NCI-H2171 (cell line): Measurements from ENCODE around the gene MMAB.
A peak's percentile ranks its signal among the peaks of the same experiment; 100 is the strongest.

Experiments
- DNase-seq: peaks from one replicate; lab custom pipeline; 2025; lab: John Stamatoyannopoulos, UW

The MMAB gene

DNA sequence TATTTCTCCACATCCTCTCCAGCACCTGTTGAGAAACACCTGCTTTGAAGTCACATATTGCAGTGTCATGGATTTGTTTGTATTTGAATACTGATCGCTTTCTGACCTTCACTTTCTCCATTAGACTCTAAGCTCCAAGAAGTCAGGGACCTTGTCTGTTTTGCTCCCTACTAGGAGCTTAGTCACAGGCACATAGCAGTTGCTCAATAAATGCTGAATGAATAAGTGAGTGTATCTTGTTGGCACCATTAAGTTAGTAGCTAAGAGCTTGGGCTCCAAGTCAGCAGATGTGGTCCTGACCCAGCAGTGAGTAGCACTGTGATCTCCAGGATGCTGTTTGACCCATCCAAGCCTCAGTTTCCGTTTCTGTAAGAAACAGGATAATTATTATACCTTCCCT, 10.4 kb upstream of the MMAB start:
- no peak for DNase-seq

DNA sequence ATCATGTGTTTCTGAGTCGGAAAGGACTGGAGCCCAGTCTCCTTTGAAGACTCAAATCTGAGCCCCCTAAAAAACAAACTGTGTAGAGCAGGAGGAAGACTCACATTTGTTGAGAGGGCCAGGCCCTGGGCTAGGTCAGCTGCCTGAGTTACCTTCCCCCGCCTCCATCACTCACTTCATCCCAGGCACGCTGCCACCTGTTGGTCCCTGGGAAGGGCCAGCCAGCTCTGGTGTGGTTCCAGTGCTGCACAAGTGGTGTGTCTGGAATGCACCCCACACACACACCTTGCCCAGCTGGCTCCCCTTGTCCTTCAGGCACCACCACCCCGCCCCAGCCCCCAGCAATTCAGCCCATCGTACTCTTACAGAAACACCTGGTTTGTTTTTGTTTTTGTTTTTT, 9.3 kb upstream of the MMAB start:
- no peak for DNase-seq

DNA sequence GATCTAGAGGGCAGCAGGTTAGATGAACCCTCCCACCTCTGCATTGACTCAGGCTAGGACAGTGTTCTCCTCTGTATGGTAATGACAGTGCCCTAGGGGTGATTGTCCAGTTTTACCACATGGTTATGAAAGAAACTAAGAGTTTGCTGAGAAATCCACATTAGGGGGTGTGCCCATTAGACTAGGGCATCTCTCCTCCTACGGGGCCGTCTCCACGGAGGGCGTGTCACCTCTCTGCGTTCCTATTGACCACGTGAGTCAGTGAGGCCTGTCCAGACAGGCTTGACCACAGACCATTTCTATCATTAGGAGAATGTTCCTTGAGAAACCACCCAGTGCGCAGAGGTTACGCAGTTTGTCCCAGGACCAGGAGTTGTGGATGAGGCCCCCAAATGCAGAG, 8.6 kb upstream of the MMAB start:
- no peak for DNase-seq

DNA sequence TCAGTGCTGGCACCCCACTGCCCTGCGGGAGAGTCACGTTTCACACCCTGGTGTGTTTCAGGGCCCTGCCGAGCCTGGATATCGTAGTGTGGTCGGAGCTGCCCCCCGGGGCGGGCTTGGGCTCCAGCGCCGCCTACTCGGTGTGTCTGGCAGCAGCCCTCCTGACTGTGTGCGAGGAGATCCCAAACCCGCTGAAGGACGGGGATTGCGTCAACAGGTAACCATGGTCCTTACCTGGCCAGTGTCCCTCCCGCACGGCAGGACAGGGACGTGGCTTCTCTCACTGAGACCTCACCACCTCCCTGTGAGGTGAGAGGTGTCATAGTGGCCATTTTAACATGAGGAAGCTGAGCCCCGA, 8.0 kb upstream of the MMAB start:
- no peak for DNase-seq

DNA sequence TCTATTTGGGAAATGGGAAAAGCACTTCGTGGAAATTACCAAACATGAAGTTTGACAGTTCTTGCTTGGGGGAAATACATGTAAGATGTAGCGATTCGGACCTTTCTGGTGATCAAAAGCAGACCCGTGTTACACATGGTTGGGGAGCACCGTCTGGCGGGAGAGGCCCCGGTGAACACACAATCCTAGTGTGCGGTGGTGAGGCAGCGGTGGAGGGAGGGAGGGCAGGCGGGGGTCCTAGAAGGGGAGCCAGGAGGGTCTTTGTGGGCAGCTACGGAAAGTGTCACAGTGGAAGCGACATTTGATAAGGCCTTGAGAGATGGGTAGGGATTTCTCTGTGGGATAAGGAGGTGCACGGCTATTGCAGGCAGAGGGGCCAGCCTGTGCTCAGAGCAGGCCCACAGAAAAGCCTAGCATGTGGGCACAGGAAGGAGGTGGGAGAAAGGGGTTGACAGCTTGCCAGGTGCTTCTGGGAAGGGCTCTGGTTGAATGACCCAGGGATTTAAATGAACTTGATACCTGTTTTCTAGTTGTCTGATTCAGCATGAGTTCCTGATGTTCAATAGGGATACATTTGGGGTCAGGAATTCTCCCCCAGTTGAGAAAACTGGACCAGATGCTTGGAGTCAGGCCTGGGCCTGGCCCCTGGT, 7.5 kb upstream of the MMAB start:
- DNase-seq = peak; percentile 88

DNA sequence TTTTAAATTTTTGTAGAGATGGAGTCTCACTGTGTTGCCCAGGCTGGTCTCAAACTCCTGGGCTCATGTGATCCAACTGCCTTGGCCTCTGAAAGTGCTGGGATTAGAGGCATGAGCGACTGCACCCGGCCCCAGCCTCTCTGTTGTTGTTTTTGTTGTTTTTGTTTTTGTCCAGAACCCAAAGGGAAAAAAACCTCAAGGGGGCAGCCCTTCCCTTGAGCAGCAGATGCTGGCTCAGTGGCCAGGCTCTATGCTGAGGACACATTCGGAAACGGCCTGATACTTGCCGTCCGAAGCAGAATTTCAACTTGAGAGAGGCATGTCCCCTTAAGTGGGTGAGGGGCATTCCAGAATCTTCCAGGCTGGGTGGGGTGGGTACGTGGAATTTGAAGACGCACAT, 7.0 kb upstream of the MMAB start:
- no peak for DNase-seq

DNA sequence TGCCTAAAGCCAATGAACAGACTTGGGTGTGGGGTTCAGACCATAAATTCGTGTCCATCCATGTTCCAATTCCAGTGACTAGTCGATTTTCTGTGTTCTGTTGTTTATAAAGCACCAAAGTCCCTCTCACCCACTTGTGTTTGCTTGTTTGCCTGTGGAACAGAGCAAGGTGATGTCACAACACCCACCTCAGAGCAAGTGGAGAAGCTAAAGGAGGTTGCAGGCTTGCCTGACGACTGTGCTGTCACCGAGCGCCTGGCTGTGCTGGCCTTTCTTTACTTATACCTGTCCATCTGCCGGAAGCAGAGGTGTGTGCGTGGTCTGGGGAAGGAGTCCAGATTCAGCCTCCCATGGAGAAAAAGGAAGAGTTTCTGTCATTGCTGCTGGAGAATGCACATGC, 6.3 kb upstream of the MMAB start:
- DNase-seq = no peak

DNA sequence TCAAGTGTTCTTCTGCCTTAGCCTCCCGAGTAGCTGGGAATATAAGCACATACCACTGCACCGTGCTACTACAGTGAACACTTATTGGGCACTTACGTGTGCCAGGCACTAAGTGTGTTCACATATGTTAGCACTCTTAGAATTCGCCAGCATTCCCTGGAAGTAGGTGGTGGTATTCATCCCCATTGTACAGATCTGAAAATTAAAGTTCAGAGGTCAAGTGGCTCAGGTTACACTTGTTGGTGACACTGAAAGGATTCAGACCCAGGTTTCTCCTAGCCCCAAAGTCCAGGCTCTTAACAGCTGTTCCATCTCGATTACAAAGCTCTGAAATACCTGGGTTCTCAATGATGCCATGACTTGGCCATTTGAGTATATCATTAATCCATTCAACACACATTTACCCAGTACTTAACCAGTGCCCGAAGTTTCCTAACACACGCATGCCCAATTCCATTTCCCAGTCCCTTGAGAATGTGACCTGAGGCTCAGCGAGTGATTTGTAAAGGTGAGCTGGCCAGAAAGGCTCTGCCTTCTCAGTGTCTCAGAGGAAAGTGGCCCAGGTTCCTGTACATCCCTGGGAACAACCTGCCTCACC, 5.1 kb upstream of the MMAB start:
- DNase-seq = no peak

DNA sequence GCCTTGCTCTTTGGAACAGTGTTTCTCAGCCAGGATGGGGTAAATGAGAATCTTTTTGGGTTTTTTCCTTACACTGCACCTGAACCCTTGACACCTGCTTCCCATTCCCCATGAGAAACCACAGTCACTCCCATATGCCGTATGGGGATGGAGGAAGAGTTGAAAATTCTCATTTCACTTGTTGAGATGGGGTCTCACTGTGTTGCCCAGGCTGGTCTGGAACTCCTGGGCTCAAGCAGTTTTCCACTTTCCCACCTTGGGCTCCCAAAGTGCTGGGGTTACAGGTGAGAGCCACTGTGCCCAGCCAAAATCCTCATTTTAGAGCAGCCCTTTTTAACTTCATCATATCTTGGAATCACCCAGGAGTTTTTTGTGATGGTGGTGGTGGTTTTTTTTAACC, 4.0 kb upstream of the MMAB start:
- DNase-seq = no peak

DNA sequence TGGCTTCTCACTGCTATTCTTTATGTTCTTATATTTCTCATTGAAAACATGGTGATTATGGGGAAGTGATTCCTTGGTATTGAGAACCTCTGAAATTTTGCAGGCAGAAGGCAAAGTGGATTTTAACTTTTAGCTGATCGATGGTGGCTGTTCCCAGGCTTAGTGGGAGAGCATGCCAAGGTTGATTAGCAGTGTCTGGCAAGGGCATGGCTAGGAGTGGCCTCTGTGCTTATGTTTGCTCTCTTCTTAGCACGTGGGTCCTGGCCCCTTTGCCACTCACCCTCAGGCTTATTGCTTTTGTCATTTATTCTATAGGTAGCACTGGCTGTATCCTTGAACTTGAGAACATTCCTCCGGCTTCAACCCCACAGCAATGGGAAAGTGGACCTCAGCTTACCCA, 2.4 kb upstream of the MMAB start:
- no peak for DNase-seq

DNA sequence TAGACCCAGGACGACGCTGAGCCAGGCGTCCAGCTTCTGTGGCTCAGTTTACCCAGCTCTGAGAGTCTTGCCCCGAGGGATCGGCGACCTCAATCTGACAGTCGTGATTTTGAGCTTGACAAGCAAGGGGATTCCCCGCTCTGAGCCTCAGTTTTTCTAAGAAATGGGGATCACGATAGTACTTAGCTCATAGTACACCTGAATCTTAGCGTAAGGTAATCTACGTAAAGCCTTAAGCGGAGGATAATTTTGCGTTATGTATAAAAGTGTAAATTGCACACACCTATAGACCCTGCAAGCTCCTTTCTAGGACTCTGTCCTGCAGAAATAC, 575 bp upstream of the MMAB start:
- DNase-seq = no peak

DNA sequence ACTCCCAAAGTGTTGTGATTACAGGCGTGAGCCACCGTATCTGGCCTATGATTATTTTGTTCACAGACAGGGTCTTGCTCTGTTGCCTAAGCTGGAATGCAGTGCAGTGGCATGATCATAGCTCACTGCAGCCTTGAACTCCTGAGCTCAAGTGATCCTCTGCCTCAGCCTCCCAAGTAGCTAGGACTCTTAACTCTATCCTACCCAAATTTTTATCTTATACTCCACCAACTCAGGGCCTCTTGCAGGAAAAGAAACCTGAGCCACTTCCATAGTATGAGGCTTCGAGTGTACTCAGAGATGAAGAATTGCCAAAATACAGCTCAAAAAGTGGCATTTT, 828 bp downstream of the MMAB start:
- no peak for DNase-seq

DNA sequence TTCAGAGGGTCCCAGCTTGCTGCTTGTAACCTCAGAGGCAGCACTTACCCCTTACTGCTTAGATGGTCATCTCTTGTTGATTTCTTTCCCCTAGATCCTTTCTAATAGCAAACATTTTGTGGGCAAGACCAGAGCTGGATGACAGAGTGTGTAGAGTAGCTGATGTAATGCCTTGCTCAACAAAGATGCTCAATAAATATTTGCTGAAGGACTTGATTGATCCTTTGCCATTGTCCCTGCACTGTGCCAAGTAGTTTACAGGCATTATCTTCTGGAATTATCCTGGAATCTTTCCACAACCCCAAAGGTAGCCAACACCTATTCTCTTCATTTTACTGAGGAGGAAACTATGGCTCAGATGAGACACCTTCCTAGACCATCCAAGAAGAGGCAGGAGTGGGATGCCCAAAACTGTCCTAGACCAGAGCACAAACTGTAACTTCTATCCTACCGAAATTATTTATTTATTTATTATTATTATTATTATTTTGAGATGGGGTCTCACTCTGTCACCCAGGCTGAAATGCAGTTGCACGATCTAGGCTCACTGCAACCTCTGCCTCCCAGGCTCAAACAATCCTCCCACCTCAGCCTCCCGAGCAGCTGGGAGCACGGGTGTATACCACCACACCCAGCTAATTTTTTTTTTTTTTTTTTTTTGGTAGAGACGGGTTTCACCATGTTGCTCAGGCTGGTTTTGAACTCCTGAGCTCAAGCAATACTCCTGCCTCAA, 1.4 kb downstream of the MMAB start:
- DNase-seq = no peak

DNA sequence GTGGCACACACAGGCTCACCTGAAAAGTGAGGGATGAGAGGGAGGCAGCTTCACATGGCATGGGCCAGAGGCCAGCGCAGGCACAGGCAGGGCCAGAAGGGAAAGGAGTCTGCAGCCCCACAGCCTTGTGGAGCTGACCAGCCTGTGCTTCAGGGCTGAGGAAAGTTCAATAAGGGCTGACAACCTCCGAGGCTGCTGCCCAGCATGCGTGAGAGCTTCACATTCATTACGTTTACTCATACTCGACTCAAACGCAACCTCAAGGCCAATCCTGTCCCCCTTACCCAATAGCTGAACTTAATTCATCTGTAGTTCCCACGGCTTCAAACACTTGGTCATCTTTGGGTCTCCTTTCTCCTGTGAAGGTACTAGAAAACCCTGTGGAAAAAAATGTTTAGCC, 4.8 kb downstream of the MMAB start:
- no peak for DNase-seq

DNA sequence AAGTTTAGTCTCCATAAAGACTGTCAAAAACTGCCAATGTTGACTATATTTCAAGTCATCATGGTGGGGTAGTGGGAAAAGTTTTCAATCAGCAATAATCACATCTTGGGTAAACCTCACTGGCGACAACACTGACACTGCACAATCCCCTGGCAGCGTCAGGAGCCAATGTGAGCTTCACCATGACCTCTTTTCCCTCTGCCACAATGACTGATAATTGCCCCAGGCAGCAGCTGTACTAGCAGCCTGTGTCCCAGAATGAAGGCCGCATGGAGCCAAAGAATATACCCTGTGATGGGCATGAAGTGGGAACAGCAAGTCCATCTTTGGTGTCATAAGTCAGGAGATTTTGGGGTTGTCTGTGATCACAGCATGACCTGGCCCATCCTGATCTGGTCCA, 5.3 kb downstream of the MMAB start:
- DNase-seq = no peak

DNA sequence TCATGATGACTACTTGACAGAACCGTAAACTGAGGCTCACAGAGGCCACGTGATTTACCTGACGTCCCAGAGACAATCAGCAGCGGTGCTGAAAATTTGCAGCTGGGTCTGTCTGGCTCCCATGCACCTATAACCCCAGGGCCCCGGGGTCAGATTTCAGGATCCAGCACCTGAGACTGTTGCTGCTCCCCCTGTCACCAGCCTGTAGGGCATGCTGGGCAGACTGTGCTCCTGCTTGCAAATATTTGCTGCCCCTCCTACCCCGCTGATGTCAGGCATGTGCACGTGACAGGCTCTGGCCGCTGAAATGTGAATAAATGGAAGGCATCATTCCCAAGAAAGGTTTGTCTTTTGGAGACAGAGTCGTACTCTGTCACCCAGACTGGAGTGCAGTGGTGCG, 6.0 kb downstream of the MMAB start:
- no peak for DNase-seq

DNA sequence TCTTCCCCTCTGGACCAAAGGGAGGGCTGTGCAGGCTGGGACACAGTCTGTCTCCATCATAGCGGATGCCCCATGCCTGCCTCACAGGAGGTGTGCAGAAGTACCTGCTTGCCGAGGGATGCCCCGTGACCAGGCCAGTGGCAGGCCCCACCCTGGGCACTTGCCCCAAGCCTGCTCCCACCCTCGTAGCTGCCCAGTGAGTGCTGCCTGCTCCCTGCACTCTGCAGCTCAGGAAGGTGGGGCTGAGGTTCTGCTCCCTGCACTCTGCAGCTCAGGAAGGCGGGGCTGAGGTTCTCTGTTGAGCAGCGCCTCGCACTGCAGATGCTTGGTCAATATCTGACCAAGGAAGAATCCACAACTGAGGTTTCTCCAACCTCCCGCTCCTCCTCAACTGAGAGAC, 6.9 kb downstream of the MMAB start:
- DNase-seq = no peak

DNA sequence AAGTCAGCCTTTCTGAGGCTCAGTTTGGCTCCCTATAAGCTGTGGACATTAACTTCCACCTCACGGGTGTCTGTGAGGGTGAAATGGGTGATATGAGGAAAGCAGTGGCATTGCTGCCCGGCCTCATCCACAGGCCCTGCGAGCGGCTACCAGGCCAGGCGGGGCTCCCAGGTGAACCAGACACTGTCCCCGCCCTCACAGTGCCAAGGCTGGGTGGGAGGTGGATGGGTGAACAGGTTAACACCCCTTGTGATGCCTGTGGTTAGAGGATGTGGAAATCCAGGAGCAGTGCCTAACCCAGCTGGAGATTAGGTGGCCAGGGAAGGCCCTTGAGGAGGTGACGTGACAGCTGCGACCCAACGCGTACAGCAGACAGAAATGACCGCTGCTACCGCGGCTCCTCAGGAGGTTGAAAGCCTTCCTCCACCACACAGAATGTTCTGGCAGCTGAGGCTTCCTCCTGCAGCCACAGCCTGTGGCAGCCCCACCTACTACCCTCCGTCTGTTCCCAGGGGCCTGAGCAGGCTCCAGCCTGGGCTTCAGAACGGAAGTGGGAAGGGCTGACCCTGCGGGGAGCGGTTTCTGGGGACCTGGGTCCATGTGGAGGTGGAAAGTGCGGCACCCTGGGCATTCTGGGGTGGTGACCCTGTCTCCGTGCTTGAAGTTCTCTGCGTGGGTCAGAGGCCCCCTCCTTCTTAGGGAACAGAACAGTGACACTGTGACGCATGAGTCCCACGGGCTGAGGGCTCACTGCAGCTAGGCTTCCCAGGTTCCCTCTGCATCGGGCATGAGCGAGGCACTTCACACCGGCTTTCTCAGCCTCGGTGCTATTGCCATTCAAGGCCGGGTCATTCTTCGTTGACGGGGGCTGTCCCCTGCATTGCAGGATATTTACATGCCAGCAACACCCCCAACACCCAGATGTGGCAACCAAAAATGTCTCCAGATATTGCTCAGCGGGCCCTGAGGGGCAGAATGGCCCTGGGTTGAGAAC, 9.7 kb downstream of the MMAB start:
- no peak for DNase-seq

DNA sequence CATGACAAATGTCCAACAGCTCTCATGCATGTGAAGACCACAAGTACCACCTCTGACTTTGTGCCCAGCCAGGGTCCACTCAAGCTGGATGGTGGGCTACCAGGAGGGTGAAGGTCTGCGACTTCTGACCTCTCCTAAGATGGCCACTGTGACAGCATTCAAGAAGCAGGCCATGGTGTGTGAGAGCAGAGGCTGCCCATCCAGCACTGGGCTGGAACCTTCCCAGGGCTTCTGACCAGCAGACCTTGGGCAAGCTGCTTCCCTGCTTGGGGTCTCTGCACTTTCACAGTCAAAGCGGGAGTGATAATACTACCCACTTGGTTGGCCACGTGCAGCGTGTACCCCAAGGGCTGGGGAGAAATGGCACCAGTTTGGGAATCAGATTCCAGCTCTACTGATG, 10.4 kb downstream of the MMAB start:
- DNase-seq = no peak

DNA sequence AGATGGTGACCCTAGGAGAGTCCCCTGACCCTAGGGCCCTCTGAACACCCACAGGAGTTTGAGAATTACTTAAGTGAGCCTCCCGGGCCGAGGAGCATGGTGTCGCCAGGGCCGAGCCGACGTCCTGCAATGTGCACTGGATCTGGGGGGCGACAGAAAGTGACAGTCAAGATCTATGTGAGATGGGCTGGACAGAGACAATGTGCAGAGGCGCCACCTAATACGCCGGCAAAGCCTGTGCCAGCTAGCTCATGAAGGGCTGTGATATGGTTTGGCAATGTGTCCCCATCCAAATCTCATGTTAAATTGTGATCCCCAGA, 11.6 kb downstream of the MMAB start:
- no peak for DNase-seq

DNA sequence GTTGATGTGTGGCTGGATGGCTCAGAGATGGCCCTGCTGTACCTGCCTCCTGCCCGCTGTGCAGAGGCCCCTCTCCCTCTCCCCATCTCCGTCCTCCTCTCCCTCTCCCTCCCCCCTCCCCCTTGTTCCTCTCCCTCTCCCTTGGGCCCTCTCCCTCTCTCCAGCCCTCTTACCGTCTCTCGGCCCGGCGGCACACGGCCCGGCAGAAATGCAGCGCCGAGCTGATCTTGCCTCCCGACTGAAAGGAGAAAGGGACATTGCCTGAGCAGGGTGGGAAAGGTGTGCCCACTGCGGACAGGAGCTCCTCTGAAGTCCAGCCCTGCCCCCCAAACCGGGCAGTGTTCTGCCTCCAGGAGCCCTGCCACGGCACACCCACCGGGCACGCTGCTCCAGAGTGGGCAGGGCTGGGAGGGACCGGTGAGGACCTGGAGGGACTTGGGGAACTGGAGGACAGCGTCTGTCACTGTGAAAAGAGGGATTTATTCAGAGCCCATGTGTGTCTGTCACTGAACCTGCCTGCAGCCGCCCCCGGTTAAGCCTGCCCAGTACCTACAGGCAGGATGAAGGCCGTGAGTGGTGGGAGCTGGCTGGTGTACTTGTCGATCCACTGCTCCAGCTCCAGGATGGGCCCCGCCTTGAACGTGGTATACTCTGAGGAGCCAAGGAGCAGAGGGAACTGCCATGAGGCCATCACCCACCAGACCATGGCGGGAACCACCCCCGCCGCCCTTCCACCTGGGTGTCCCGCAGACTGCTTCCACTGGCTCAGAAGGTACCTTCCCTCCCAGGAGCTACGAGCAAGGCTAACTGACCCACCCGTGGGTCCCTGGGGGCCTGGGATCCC, 12.2 kb downstream of the MMAB start:
- no peak for DNase-seq

DNA sequence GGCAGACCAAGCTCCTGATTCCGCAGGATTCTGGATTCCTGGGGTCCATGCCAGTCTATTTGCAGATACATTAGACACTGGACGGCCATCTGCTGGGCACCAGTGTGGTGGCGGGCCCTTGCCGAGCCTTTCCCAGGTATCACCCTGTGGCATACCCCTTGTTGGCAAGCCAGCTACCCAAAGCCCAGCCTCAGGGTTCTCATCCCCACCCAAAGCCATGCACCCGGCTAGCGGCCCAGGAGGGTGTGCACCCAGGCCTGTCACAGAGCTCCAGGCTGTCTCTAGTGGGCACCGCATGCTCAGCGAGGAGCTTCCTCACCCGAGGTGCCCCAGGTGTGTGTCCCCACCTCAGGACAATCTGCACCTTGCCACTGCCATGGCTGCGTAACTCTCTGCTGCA, 13.7 kb downstream of the MMAB start:
- no peak for DNase-seq
